Endothelial cell of umbilical vein (primary cell): ENCODE data around the gene BCL11B.

Experiments used
- CTCF ChIP-seq, 2 donors: IDR thresholded peaks; 1 replicate in 1 of 2; 2 replicates in 1 of 2; pipeline ENCODE4 v1.5.1; 2011; ENCODE audit warnings: low read length in 2 of 2, mild to moderate bottlenecking in 2 of 2, moderate library complexity in 2 of 2, control low read depth in 1 of 2, inconsistent platforms in 1 of 2, low read depth in 1 of 2; ENCODE audit not compliant: insufficient read depth in 1 of 2; ENCODE audit errors: extremely low read depth in 1 of 2
- EZH2 ChIP-seq: IDR thresholded peaks from 2 replicates; pipeline ENCODE4 v1.6.1; 2012; ENCODE audit warnings: borderline replicate concordance, low read depth, mild to moderate bottlenecking, moderate library complexity, low read length, inconsistent platforms; ENCODE audit not compliant: severe bottlenecking

- TF ChIP-seq CTCF (IDR thresholded peaks at IDR 0.05; ENCODE audit: extremely low read depth in 1 of 2, insufficient read depth in 1 of 2, low read depth in 1 of 2, low read length in 2 of 2) (no peak), EZH2 (no peak)
These were observed 100.6 kb downstream of the BCL11B start for GRCh38 chr14:99171396-99171795.
